Right cardiac atrium (tissue), 5 donors: ENCODE data around the gene OTUD3. TPM values are rescaled to one million over a fixed set of nuclear protein-coding genes. Genes with fewer than 3 reads are reported as not detected.

ENCODE experiments used
- ATAC-seq, 2 donors: fragments of 200-7000 bp; cut with Tn5 transposase; one replicate each; pipeline versions ENCODE4 v1.8.0 to v1.9.1; 2020; ENCODE audit warnings: moderate library complexity in 2 of 2, mild to moderate bottlenecking in 1 of 2
- DNase-seq, 3 donors: peaks; one replicate each; pipeline ENCODE4 v3.0.0-alpha.2; 2020
- H3K27ac ChIP-seq: one replicate; pipeline ENCODE4 v1.5.1; 2013; ENCODE audit warnings: mild to moderate bottlenecking, low read length, control low read depth, moderate library complexity
- H3K27me3 ChIP-seq: one replicate; pipeline ENCODE4 v1.6.1; 2013; ENCODE audit not compliant: control insufficient read depth, insufficient read depth
- H3K4me1 ChIP-seq: one replicate; pipeline ENCODE4 v1.6.1; 2013; ENCODE audit warnings: low read length; ENCODE audit not compliant: control insufficient read depth, insufficient read depth
- H3K4me3 ChIP-seq: one replicate; pipeline ENCODE4 v1.5.1; 2013; ENCODE audit warnings: low read length, control low read depth
- H3K9me3 ChIP-seq: one replicate; pipeline ENCODE4 v1.6.1; 2013; ENCODE audit warnings: low read length; ENCODE audit not compliant: control insufficient read depth
- WGBS: extraction: QIAGEN DNeasy Blood & Tissue Kit; methylation state at CpG from one replicate; pipeline ENCODE4 v1.1.7; 2013; 5-methylcytosine and 5-hydroxymethylcytosine counted together
- intact Hi-C, 4 donors: fragments of 100-400 bp; cut with DNase I; formaldehyde crosslinking; loops; one replicate each; pipeline versions ENCODE4 v1.11.0 to v1.14.0; 2022 to 2023
- polyA plus RNA-seq: library from polyadenylated mRNA; stranded (reverse); fragments of 200-250 nt; gene quantifications from one replicate; pipeline ENCODE4 v1.2.3, GENCODE V29; 2013
- total RNA-seq, 4 donors: library from RNA; stranded (reverse); fragmentation: NEBNext Ultra II Directional; extraction: Animal tissue kit (Norgen Biotek cat#: 25700); gene quantifications; one replicate each; pipeline ENCODE4 v1.2.1, GENCODE V29; 2021
- donor health status: healthy with polysubstance abuse.
- donor health status: DM: no; HTN: yes; CAD: no.
- donor health status: DM: no; HTN: no; CAD: no.
- donor health status: DM: no; HTN: yes; CAD: no; lungs with severe emphysema.
- donor health status: DM: yes; HTN: yes; CAD: no.

Gene OTUD3
- total and polyA plus RNA-seq, 5 donors: 2.8 to 6.2 (median 4.9) TPM

DNA sequence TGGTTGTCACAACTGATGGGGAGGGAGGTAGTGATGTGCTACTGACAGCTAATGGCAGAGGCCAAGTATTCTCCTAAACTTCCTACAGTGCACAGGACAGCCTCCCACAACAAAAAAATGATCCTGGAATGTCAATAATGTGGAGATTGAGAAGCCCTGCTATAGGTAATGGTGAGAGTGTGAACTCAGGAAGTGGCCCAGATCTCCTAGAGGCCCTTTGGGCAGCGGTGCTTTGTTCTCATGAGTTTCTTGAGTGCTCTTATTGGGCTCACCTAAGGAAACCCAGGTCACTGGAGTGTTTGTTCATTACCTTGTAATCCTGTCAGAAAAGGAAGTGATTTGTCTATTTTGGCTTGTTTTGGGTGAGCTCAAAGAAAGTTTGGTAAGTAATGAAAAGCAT, 5.9 kb downstream of the OTUD3 start:
- H3K9me3 ChIP-seq: no peaks in the 10 kb centered on the region
- H3K27ac ChIP-seq: no peak overlapping the region
- H3K27me3 ChIP-seq: no peaks in the 10 kb centered on the region
- intact Hi-C loops: no loop called here
- no peak overlapping the region for H3K4me3 ChIP-seq
- no peak for DNase-seq
- peaks cover 12% of the 10 kb centered on the region for H3K4me1 ChIP-seq
- ATAC-seq: no peak
- 88% methylated on average over 1 of the region's 1 CpG for WGBS

DNA sequence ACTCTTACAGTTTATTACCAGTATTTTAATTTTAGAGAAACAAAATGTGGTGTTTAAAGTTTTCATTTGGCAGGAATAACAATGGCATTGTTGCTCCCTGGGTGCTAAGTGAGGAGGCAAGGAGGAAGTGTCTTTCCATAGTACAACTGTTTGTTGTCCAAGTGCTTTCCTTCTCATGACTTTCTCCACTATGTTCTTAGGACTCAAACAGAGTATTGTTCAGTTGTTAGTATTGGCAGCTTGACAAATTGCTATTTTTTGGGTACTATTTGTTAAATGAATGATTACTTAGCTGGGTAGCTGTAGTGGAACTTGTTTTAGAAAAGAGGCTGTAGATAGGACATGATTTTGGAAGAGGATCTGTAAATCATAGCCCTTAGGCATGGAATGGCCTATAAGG, 7.5 kb downstream of the OTUD3 start:
- H3K9me3 ChIP-seq: no peaks in the 10 kb centered on the region
- intact Hi-C loops: no loop called here
- no peak for DNase-seq
- no peak for ATAC-seq
- H3K27me3 ChIP-seq: no peaks in the 10 kb centered on the region
- no peak overlapping the region for H3K27ac ChIP-seq
- no peak overlapping the region for H3K4me3 ChIP-seq
- peaks cover 4% of the 10 kb centered on the region for H3K4me1 ChIP-seq

DNA sequence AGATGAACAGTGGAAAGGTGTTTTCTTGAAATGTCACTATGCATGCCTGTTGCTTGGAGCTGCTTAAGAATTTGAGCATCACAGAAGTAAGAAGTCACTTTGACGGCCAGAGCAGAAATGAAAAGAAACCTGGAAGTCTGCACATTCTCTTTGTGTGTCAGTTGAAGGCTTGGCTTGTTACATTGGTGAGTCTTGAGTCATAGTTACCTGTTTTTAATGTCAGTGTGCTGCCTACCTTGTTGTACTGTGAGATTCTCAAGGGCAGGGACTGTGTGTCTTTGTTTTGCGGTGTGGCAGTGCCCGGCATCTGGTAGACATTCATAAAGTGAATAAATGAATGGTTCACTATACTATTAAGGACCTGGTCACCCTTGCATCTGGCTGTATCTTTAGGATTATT, 9.9 kb downstream of the OTUD3 start:
- whole genome bisulfite sequencing: 92% methylated on average over 3 of the region's 3 CpGs
- H3K9me3 ChIP-seq: no peaks in the 10 kb centered on the region
- H3K27ac ChIP-seq: no peak overlapping the region
- H3K4me3 ChIP-seq: no peak overlapping the region
- no peaks in the 10 kb centered on the region for H3K4me1 ChIP-seq
- intact Hi-C loops: no loop called here
- no peaks in the 10 kb centered on the region for H3K27me3 ChIP-seq
- DNase-seq (no peak), ATAC-seq (no peak)

DNA sequence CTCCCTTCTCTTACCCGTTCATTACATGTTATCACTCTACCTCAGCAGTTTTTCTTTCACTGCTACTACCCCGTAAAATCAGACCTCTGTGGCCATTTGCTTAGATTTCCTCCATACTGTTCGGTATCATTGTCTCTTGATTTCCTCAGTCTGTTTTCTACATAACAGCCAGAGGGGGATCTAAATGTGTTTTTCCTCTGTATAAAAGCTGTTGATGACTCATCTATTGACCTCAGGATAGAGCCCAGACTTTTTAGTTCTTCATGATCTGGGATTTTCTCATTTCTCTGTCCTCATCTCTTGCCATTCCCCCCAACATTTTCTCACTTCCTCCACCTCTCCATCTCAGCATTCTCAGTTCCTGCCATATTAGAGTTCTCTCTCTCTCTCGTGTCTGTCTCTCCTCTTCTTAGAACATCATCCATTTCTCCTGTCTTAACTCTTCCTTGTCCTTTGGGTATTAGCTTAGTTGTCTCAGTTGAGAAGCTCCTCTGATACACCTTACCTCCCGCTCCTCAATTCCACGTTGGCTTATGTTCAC, 10.5 kb downstream of the OTUD3 start:
- no peaks in the 10 kb centered on the region for H3K27me3 ChIP-seq
- H3K9me3 ChIP-seq: no peaks in the 10 kb centered on the region
- H3K4me3 ChIP-seq: no peak overlapping the region
- ATAC-seq (no peak), DNase-seq (no peak)
- no peaks in the 10 kb centered on the region for H3K4me1 ChIP-seq
- intact Hi-C loops: no loop called here
- no peak overlapping the region for H3K27ac ChIP-seq
- WGBS: 76% methylated on average over 6 of the region's 6 CpGs

DNA sequence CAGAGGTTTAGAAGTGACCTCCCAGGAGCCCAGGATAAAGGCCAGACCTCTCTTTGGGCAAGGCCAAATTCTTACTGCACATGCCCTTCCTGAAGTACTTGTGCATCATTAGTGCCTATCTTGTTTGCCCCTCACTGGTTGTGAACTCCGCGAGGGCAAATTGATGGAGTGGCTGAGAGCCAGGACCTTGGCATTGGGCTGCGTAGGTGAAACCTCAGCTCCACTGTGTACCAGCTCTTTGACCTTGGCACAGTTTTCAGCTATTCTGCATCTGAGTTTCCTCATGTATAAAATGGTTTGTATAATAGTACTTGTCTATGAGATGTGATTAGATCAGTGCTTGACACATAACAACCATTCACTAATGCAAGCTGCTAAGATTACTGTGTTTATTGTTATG, 11.5 kb downstream of the OTUD3 start:
- no peak overlapping the region for H3K27ac ChIP-seq
- H3K4me1 ChIP-seq: no peaks in the 10 kb centered on the region
- WGBS: 92% methylated on average over 3 of the region's 3 CpGs
- no peaks in the 10 kb centered on the region for H3K27me3 ChIP-seq
- DNase-seq: no peak
- H3K9me3 ChIP-seq: no peaks in the 10 kb centered on the region
- no peak for ATAC-seq
- no peak overlapping the region for H3K4me3 ChIP-seq
- intact Hi-C loops: no loop called here

DNA sequence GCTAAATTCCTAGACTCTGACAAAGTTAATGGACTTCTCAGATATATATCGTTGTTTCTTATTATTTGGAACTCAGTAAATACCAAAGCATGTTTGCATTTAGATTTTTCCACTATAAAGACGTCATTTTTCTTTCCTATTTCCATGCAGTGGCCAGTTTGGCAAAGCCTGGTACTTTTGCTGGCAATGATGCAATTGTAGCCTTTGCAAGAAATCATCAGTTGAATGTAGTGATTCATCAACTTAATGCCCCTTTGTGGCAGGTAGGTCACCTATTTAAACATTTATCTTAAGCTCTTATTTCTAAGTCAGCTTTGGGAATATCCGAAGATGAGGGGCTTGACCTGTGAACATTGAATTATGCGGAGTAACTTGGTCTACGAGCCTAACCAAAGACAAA, 12.0 kb downstream of the OTUD3 start:
- intact Hi-C loops: no loop called here
- ATAC-seq (no peak), DNase-seq (no peak)
- Histone ChIP-seq H3K9me3 (no peaks in the 10 kb centered on the region), H3K27ac (no peak overlapping the region), H3K4me1 (no peaks in the 10 kb centered on the region), H3K27me3 (no peaks in the 10 kb centered on the region), H3K4me3 (no peak overlapping the region)
- WGBS: 86% methylated on average over 5 of the region's 5 CpGs

DNA sequence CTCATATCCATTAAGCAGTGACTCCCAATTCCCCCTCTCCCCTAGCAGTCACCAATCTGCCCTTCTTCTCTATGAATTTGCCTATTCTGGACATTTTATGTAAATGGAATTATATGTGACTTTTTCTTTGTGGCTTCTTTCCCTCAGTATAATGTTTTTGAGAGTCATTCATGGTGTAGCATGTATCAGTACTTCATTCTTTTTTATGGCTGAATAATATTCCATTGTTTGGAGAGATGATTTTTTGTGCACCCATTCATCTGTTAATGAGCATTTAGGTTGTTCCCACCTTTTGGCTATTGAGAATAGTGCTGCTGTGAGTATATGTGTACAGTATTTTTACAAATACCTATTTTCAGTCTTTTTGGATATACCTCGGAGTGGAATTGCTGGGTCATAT, 19.5 kb downstream of the OTUD3 start:
- ATAC-seq (no peak), DNase-seq (no peak)
- intact Hi-C loops: no loop called here
- no peak overlapping the region for H3K27ac ChIP-seq
- WGBS: 93% methylated on average over 1 of the region's 1 CpG
- H3K9me3 ChIP-seq: no peaks in the 10 kb centered on the region
- no peaks in the 10 kb centered on the region for H3K4me1 ChIP-seq
- H3K27me3 ChIP-seq: no peaks in the 10 kb centered on the region
- no peak overlapping the region for H3K4me3 ChIP-seq

DNA sequence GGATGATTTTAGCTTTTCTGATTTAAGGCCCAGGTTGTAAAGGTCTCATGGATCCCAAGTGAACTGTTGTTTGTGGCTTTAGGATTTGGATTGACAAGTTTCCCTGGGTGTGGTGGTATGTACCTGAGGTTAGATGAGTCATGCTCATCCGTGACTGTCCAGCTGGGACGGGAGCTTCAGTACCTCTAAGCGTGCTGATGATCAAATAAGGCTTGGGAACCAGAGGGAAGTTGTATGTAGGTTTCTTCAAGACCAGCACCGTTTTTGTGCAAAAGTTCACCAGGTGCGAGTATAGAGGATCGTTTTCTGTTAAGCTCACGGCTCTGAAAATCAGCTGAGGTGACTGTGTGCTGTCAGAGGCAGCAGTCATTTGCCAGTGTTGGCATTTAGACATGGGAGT, 21.4 kb downstream of the OTUD3 start:
- intact Hi-C loops: no loop called here
- no peak for ATAC-seq
- 95% methylated on average over 7 of the region's 7 CpGs for WGBS

DNA sequence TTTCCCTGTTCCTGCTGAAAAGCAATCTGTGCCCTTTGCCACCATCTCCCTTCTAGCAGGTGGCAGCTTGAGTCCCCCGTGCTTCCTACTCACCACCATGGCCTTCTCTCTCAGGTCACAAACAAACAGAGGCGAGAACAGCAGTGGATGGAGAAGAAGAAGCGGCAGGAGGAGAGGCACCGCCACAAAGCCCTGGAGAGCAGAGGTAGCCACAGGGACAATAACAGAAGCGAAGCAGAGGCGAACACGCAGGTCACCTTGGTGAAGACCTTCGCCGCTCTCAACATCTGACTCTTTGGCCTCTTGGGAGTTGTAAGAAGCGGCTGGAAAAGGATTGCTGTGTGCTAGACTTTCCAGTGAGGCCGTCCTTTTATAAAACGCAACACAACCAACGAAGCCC, 25.3 kb downstream of the OTUD3 start:
- Histone ChIP-seq H3K27ac (no peak overlapping the region), H3K27me3 (no peaks in the 10 kb centered on the region), H3K9me3 (no peaks in the 10 kb centered on the region), H3K4me3 (no peak overlapping the region), H3K4me1 (no peaks in the 10 kb centered on the region)
- 92% methylated on average over 13 of the region's 13 CpGs for WGBS
- no peak for DNase-seq
- ATAC-seq: no peak
- intact Hi-C loops: no loop called here

More for the DNA sequence above, 21.4 kb downstream of the OTUD3 start:
- H3K4me3 ChIP-seq: no peak overlapping the region
- H3K9me3 ChIP-seq: no peaks in the 10 kb centered on the region
- H3K27ac ChIP-seq: no peak overlapping the region
- no peak for DNase-seq
- H3K27me3 ChIP-seq: no peaks in the 10 kb centered on the region
- H3K4me1 ChIP-seq: no peaks in the 10 kb centered on the region

DNA sequence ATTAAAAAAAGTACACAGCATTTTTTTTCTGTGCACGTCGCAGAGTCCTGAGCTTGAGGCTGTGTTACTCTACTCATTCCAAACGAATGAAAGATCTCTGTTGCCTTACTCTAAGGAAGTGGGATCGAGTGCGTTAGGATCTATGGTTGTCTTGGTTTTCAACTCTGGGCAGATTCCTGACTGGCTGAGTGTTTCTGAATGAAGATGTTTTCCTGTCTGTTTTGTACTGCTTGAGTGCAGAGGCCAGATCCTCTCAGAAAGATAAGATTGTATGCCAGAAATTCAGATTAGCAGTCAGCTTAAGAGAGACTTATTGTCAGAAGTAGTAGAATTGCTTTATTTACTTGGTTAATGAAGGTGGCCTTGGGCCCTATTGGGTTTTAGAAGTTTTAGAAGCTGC, 27.2 kb downstream of the OTUD3 start:
- Histone ChIP-seq H3K27ac (no peak overlapping the region), H3K9me3 (no peaks in the 10 kb centered on the region), H3K4me3 (no peak overlapping the region), H3K4me1 (no peaks in the 10 kb centered on the region), H3K27me3 (no peaks in the 10 kb centered on the region)
- 89% methylated on average over 5 of the region's 5 CpGs for WGBS
- no peak for DNase-seq
- ATAC-seq: no peak
- intact Hi-C loops: no loop called here

DNA sequence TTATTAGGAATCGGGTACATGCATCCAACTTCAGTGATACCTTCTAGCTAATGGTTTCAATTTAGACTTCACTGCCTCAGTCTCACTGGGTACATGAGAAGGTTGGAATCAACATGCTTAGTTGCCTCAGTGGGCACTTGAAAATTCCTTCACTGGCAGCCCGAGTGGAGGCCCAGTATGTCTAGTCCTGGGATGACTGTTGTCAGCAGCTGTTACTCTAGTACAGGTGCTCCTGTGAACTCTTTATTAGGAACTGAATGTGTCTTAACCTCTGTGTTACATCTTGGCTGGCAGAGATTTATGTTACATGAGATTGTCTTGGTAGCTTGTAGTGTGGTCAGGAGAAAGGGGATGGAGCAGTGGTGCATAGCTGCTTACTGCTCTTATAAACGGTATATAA, 27.8 kb downstream of the OTUD3 start:
- Histone ChIP-seq H3K27ac (no peak overlapping the region), H3K4me3 (no peak overlapping the region), H3K9me3 (no peaks in the 10 kb centered on the region), H3K27me3 (no peaks in the 10 kb centered on the region), H3K4me1 (no peaks in the 10 kb centered on the region)
- intact Hi-C loops: loop anchor here in 1 of 4 donors (10.0 kb wide), 1 partner anchor 585 kb away; no protein-coding TSS in a partner anchor
- 90% methylated on average over 3 of the region's 3 CpGs for WGBS
- no peak for DNase-seq
- ATAC-seq: no peak

DNA sequence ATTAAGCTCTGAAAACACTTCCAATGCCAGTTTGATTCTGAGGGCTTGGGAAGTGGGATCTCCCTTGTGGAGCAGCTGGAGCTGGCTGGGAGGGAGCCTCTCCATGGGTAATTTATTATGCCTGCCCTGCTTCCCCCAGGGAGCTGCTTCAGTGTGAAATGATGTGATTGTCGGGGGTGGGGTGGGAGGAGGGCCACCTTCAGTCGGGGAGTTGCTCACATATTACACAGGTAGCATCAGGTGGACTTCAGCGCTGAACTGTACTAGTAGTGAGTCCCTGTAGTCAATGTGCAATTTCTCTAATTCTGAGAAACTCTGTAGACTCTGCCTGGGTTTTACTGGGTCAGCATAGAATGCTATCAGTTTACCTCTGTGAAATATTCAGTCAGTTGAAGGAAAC, 28.5 kb downstream of the OTUD3 start:
- ATAC-seq (no peak), DNase-seq (no peak)
- H3K27ac ChIP-seq: no peak overlapping the region
- H3K9me3 ChIP-seq: no peaks in the 10 kb centered on the region
- H3K4me3 ChIP-seq: no peak overlapping the region
- intact Hi-C loops: loop anchor here in 1 of 4 donors (10.0 kb wide), 1 partner anchor 584 kb away; no protein-coding TSS in a partner anchor
- WGBS: 86% methylated on average over 3 of the region's 3 CpGs
- H3K27me3 ChIP-seq: no peaks in the 10 kb centered on the region
- no peaks in the 10 kb centered on the region for H3K4me1 ChIP-seq
